ENCODE measurements around the gene CHST11. TPM values are rescaled to one million over a fixed set of nuclear protein-coding genes. Genes with fewer than 3 reads are reported as not detected.

CHST11 gene
- total RNA-seq, 1 experiment from 2014 or later: 0.25 TPM

GRCh38 chr12:104576187-104576778 lies 119.5 kb downstream of the CHST11 start:
- H3K27me3 Mint-ChIP-seq (ENCODE audit: insufficient read depth, unreplicated experiment): peaks cover 5% of the 10 kb centered on the region
- no peaks in the 10 kb centered on the region for H3K36me3 ChIP-seq (ENCODE audit: control insufficient read depth, insufficient read depth, low read length)
- no peak for DNase-seq
- no peaks in the 10 kb centered on the region for H3K36me3 Mint-ChIP-seq (ENCODE audit: insufficient read depth, unreplicated experiment)
- no peaks in the 10 kb centered on the region for H3K4me1 Mint-ChIP-seq (ENCODE audit: low read depth, unreplicated experiment)
- ChIA-PET POLR2A (no interaction called here), CTCF (no interaction called here)
- no peak overlapping the region for H3K27ac Mint-ChIP-seq (ENCODE audit: unreplicated experiment)
- no peaks in the 10 kb centered on the region for H3K9me3 ChIP-seq
- intact Hi-C loops (cut with micrococcal nuclease; ENCODE audit: unreplicated experiment): no loop called here
- no peak overlapping the region for H3K4me3 Mint-ChIP-seq (ENCODE audit: unreplicated experiment)
- H3K4me3 ChIP-seq (ENCODE audit: low read depth, low read length): no peak overlapping the region
- TF ChIP-seq, protein P1, sequence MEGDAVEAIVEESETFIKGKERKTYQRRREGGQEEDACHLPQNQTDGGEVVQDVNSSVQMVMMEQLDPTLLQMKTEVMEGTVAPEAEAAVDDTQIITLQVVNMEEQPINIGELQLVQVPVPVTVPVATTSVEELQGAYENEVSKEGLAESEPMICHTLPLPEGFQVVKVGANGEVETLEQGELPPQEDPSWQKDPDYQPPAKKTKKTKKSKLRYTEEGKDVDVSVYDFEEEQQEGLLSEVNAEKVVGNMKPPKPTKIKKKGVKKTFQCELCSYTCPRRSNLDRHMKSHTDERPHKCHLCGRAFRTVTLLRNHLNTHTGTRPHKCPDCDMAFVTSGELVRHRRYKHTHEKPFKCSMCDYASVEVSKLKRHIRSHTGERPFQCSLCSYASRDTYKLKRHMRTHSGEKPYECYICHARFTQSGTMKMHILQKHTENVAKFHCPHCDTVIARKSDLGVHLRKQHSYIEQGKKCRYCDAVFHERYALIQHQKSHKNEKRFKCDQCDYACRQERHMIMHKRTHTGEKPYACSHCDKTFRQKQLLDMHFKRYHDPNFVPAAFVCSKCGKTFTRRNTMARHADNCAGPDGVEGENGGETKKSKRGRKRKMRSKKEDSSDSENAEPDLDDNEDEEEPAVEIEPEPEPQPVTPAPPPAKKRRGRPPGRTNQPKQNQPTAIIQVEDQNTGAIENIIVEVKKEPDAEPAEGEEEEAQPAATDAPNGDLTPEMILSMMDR (IDR thresholded peaks at IDR 0.05; ENCODE audit: insufficient read depth in 1 of 2, low read depth in 1 of 2, low read length in 1 of 2, severe bottlenecking in 1 of 2, unreplicated experiment in 1 of 2): no peak
- BruUV-seq (replicated peaks): no TSS peak
- no peaks in the 10 kb centered on the region for H3K9me3 Mint-ChIP-seq (ENCODE audit: unreplicated experiment)
- H3K4me1 ChIP-seq: no peaks in the 10 kb centered on the region
- H3K27me3 ChIP-seq (replicated peaks; ENCODE audit: control insufficient read depth, insufficient read depth, low read length): no peaks in the 10 kb centered on the region

DNA sequence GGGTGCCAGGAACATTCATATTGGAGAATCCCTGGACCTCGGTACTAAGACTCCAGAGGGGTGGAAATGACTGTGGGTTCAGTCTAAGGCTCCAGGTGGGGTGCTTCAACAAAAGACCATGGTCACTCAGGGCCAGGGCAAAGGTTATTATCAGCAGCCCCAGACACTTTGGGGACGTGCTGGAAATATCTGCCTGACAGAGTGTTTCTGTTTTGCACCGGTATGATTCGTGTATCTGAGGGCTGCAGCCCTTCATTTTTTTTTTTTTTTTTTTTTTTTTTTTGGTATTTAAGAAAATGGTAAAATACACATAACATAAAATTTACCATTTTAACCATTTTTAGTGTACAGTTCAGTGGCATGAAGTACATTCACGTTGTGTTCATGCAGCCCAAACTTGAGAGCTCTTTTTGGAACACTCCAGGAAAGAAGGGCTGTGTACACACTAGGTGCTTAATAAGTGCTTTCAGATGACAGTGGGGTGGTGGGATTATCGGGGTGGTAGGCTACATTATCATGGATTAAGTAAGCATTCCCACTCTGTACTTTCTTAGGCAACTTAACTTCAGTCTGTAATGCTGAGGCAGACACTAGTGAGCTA lies 120.3 kb downstream of the CHST11 start:
- Mint-ChIP-seq H3K27ac (ENCODE audit: unreplicated experiment) (no peak overlapping the region), H3K4me3 (ENCODE audit: unreplicated experiment) (no peak overlapping the region), H3K36me3 (ENCODE audit: insufficient read depth, unreplicated experiment) (no peaks in the 10 kb centered on the region), H3K4me1 (ENCODE audit: low read depth, unreplicated experiment) (no peaks in the 10 kb centered on the region), H3K27me3 (ENCODE audit: insufficient read depth, unreplicated experiment) (peaks cover 5% of the 10 kb centered on the region), H3K9me3 (ENCODE audit: unreplicated experiment) (no peaks in the 10 kb centered on the region)
- POLR2A ChIA-PET: no interaction called here
- BruUV-seq (replicated peaks): no TSS peak
- intact Hi-C loops (cut with micrococcal nuclease; ENCODE audit: unreplicated experiment): no loop called here
- Histone ChIP-seq H3K27me3 (replicated peaks; ENCODE audit: control insufficient read depth, insufficient read depth, low read length) (no peaks in the 10 kb centered on the region), H3K4me3 (ENCODE audit: low read depth, low read length) (no peak overlapping the region), H3K4me1 (no peaks in the 10 kb centered on the region), H3K36me3 (ENCODE audit: control insufficient read depth, insufficient read depth, low read length) (no peaks in the 10 kb centered on the region), H3K9me3 (no peaks in the 10 kb centered on the region)
- CTCF ChIA-PET: no interaction called here
- DNase-seq: no peak
- TF ChIP-seq, protein P1 (IDR thresholded peaks at IDR 0.05; ENCODE audit: insufficient read depth in 1 of 2, low read depth in 1 of 2, low read length in 1 of 2, severe bottlenecking in 1 of 2, unreplicated experiment in 1 of 2): no peak

DNA sequence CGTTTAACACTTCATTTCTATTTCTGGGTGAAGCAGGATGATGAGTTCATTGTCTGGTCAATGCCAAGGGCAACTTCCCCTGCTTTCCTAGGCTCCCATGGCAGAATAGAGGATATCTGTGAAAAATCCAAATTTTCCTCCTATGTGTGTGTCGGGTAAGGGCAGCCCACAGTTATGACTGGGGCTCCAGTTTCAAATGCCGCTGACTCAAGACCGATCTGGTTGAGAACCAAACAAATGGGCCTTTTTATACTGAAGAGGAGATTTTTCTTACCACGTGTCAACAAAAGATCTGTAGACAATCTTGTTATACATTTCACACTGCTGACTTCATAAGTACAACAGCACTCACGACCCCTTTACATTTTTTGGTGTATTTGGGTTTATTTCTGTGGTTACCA lies 120.8 kb downstream of the CHST11 start:
- Histone ChIP-seq H3K27me3 (replicated peaks; ENCODE audit: control insufficient read depth, insufficient read depth, low read length) (no peaks in the 10 kb centered on the region), H3K9me3 (no peaks in the 10 kb centered on the region), H3K4me3 (ENCODE audit: low read depth, low read length) (no peak overlapping the region), H3K4me1 (no peaks in the 10 kb centered on the region), H3K36me3 (ENCODE audit: control insufficient read depth, insufficient read depth, low read length) (no peaks in the 10 kb centered on the region)
- TF ChIP-seq, protein P1 (IDR thresholded peaks at IDR 0.05; ENCODE audit: insufficient read depth in 1 of 2, low read depth in 1 of 2, low read length in 1 of 2, severe bottlenecking in 1 of 2, unreplicated experiment in 1 of 2): no peak
- no peak for DNase-seq
- Mint-ChIP-seq H3K4me1 (ENCODE audit: low read depth, unreplicated experiment) (no peaks in the 10 kb centered on the region), H3K9me3 (ENCODE audit: unreplicated experiment) (no peaks in the 10 kb centered on the region), H3K4me3 (ENCODE audit: unreplicated experiment) (no peak overlapping the region), H3K27me3 (ENCODE audit: insufficient read depth, unreplicated experiment) (peaks cover 2% of the 10 kb centered on the region), H3K27ac (ENCODE audit: unreplicated experiment) (no peak overlapping the region), H3K36me3 (ENCODE audit: insufficient read depth, unreplicated experiment) (no peaks in the 10 kb centered on the region)
- ChIA-PET POLR2A (no interaction called here), CTCF (no interaction called here)
- BruUV-seq (replicated peaks): no TSS peak
- intact Hi-C loops (cut with micrococcal nuclease; ENCODE audit: unreplicated experiment): no loop called here

Measured in Caco-2 (cell line).